GM12878 (cell line): ENCODE results near the gene GRIN2C. TPM values are rescaled to one million over a fixed set of nuclear protein-coding genes. Genes with fewer than 3 reads are reported as not detected.

ENCODE experiments used
- ATAC-seq: fragments of 200-7000 bp; cut with Tn5 transposase; 3 replicates; pipeline ENCODE4 v1.9.1; 2020; ENCODE audit warnings: mild to moderate bottlenecking, moderate library complexity
- BruUV-seq: library from RNA; stranded (reverse); fragments of 400-500 nt; replicated peaks from 2 replicates; lab custom pipeline; 2021; lab: Mats Ljungman, UMichigan
- CTCF ChIA-PET: fragments of 300-600 bp; sonication (Branson Sonifier 250); formaldehyde crosslinking; extraction: SDS; loops from one replicate; lab custom pipeline; 2021; ENCODE audit warnings: inconsistent platforms; lab: Yijun Ruan, JAX
- POLR2A ChIA-PET: fragments of 350-600 bp; formaldehyde crosslinking; extraction: SDS; loops from one replicate; lab custom pipeline; 2021; ENCODE audit warnings: inconsistent platforms; lab: Charles Lee
- RAD21 ChIA-PET: fragments of 300-600 bp; sonication (Branson Sonifier 250); formaldehyde crosslinking; loops from one replicate; lab custom pipeline; 2023; ENCODE audit warnings: antibody characterized with exemption; ENCODE audit not compliant: unreplicated experiment; lab: Charles Lee
- SMC1A ChIA-PET: fragments of 300-600 bp; sonication (Branson Sonifier 250); formaldehyde crosslinking; loops from one replicate; lab custom pipeline; 2023; ENCODE audit not compliant: unreplicated experiment, uncharacterized antibody; lab: Charles Lee
- DNase-seq: peaks from one replicate; pipeline ENCODE4 v3.0.0-alpha.2; 2011; ENCODE audit warnings: low read depth, low spot score
- FAIRE-seq: peaks from 3 replicates; lab custom pipeline; 2011; peaks lifted over from hg19 to GRCh38; lab: Jason Lieb, UNC
- H2AFZ ChIP-seq: 2 replicates; pipeline ENCODE4 v1.6.0; 2011; ENCODE audit warnings: low read depth, low read length, control low read depth; ENCODE audit not compliant: control insufficient read depth
- H3K27ac ChIP-seq: 2 replicates; pipeline ENCODE4 v1.5.1; 2011; ENCODE audit warnings: control low read depth; ENCODE audit not compliant: control insufficient read depth, insufficient read depth
- H3K27me3 ChIP-seq, 2 experiments: replicated peaks in 1 of 2; 2 replicates each; pipeline versions ENCODE4 v1.6.0 to v1.6.1; 2011; ENCODE audit warnings: low read length in 1 of 2; ENCODE audit not compliant: control insufficient read depth in 2 of 2, insufficient read depth in 2 of 2
- H3K36me3 ChIP-seq, 2 experiments: 2 replicates each; pipeline ENCODE4 v1.5.1; 2011; ENCODE audit warnings: low read length in 1 of 2; ENCODE audit not compliant: control insufficient read depth in 2 of 2, insufficient read depth in 2 of 2
- H3K4me1 ChIP-seq: 2 replicates; pipeline ENCODE4 v1.6.1; 2011; ENCODE audit warnings: mild to moderate bottlenecking, low read length, moderate library complexity, mixed read lengths; ENCODE audit not compliant: control insufficient read depth, insufficient read depth
- H3K4me2 ChIP-seq: 2 replicates; pipeline ENCODE4 v1.6.0; 2011; ENCODE audit warnings: control low read depth; ENCODE audit not compliant: control insufficient read depth, insufficient read depth
- H3K4me3 ChIP-seq: fragments of 200-600 bp; sonication (generic); 2 replicates; pipeline ENCODE4 v1.5.1; 2016
- H3K79me2 ChIP-seq: 2 replicates; pipeline ENCODE4 v1.6.0; 2011; ENCODE audit warnings: low read length; ENCODE audit not compliant: control insufficient read depth, insufficient read depth
- H3K9ac ChIP-seq: 2 replicates; pipeline ENCODE4 v1.8.0; 2011; ENCODE audit warnings: low read length, control low read depth, mixed read lengths; ENCODE audit not compliant: control insufficient read depth, insufficient read depth
- H3K9me3 ChIP-seq: replicated peaks from 3 replicates; pipeline ENCODE4 v1.5.1; 2011; ENCODE audit warnings: mild to moderate bottlenecking, low read length; ENCODE audit not compliant: control insufficient read depth, insufficient read depth
- H4K20me1 ChIP-seq: 2 replicates; pipeline ENCODE4 v1.6.0; 2011; ENCODE audit not compliant: control insufficient read depth, insufficient read depth
- ASH2L ChIP-seq: fragments of 300-600, 200-600 bp; sonication (generic); IDR thresholded peaks from 2 replicates; pipeline ENCODE4 v1.6.1; 2017; ENCODE audit warnings: low read depth, mild to moderate bottlenecking, borderline replicate concordance
- BACH1 ChIP-seq: fragments of 450-650 bp; IDR thresholded peaks from 2 replicates; pipeline ENCODE4 v1.6.1; 2017; ENCODE audit warnings: mild to moderate bottlenecking, borderline replicate concordance
- CREB1 ChIP-seq: IDR thresholded peaks from 2 replicates; pipeline ENCODE4 v1.6.1; 2012; ENCODE audit warnings: low read depth, mild to moderate bottlenecking, inconsistent platforms
- E4F1 ChIP-seq: fragments of 450-650 bp; IDR thresholded peaks from 2 replicates; pipeline ENCODE4 v1.6.1; 2018; ENCODE audit warnings: borderline replicate concordance, mild to moderate bottlenecking; ENCODE audit not compliant: partially characterized antibody
- EGR1 ChIP-seq, 2 experiments: IDR thresholded peaks; 1 replicate in 1 of 2; 2 replicates in 1 of 2; pipeline ENCODE4 v1.6.1; 2011 to 2012; ENCODE audit warnings: low read depth in 2 of 2, low read length in 2 of 2, borderline replicate concordance in 1 of 2, mild to moderate bottlenecking in 1 of 2, moderate library complexity in 1 of 2
- FOS ChIP-seq: IDR thresholded peaks from 3 replicates; pipeline ENCODE4 v1.6.1; 2011; ENCODE audit warnings: borderline replicate concordance; ENCODE audit not compliant: insufficient read length; ENCODE audit errors: extremely low read depth
- HCFC1 ChIP-seq: fragments of 150-350 bp; IDR thresholded peaks from 2 replicates; pipeline ENCODE4 v1.6.1; 2014; ENCODE audit warnings: low read length
- KDM1A ChIP-seq: fragments of 200-600 bp; sonication (generic); IDR thresholded peaks from 2 replicates; pipeline ENCODE4 v1.6.1; 2016; ENCODE audit warnings: borderline replicate concordance
- LARP7 ChIP-seq: fragments of 450-650 bp; IDR thresholded peaks from 2 replicates; pipeline ENCODE4 v1.6.1; 2017; ENCODE audit warnings: mild to moderate bottlenecking
- MEF2A ChIP-seq: IDR thresholded peaks from 2 replicates; pipeline ENCODE4 v1.6.1; 2011; ENCODE audit warnings: low read depth, mild to moderate bottlenecking, low read length, moderate library complexity; ENCODE audit not compliant: insufficient read depth
- NRF1 ChIP-seq: conservative IDR thresholded peaks from 2 replicates; pipeline ENCODE4 v1.6.1; 2011; ENCODE audit warnings: mild to moderate bottlenecking, low read depth, low read length, improper control_type of control experiment
- PAX8 ChIP-seq: fragments of 450-650 bp; IDR thresholded peaks from 2 replicates; pipeline ENCODE4 v1.6.1; 2017; ENCODE audit warnings: mild to moderate bottlenecking, moderate library complexity
- PML ChIP-seq: IDR thresholded peaks from 2 replicates; pipeline ENCODE4 v1.6.1; 2012; ENCODE audit warnings: low read length, inconsistent platforms
- PRDM15 ChIP-seq: fragments of 450-650 bp; formaldehyde crosslinking; IDR thresholded peaks from 2 replicates; pipeline ENCODE4 v1.4.0; 2020; ENCODE audit warnings: mild to moderate bottlenecking, moderate library complexity
- RCOR1 ChIP-seq: conservative IDR thresholded peaks from 2 replicates; pipeline ENCODE4 v1.6.1; 2012; ENCODE audit warnings: low read depth, low read length, improper control_type of control experiment
- WGBS: methylation state at CpG from one replicate; pipeline ENCODE4 v1.1.6; 2016; ENCODE audit warnings: low lambda C conversion rate; ENCODE audit not compliant: insufficient replicate concordance, insufficient coverage; ENCODE audit errors: missing lambda C conversion rate; 5-methylcytosine and 5-hydroxymethylcytosine counted together
- in situ Hi-C: fragments of 300-500 bp; cut with MboI; formaldehyde crosslinking; loops from 9 replicates; pipeline ENCODE4 v1.14.3; 2018; ENCODE audit warnings: mixed read lengths
- intact Hi-C: fragments of 100-400 bp; cut with micrococcal nuclease; formaldehyde crosslinking; loops from one replicate; pipeline ENCODE4 v1.14.2; 2022; ENCODE audit not compliant: unreplicated experiment
- polyA plus RNA-seq, 11 experiments: library from polyadenylated mRNA; depleted of rRNA in 4 of 11; unstranded in 6 of 11; stranded (reverse) in 5 of 11; fragments of >200 nt; fragmentation: Nextera tagmentation in 4 of 11; fragmentation: Illumina TruSeq in 1 of 11; extraction: Ambion mirVana in 4 of 11; extraction: Trizol in 1 of 11; gene quantifications; 1 replicate in 1 of 11; 2 replicates in 10 of 11; pipeline versions ENCODE4 v1.2.1 to v1.2.3, GENCODE V29; 2011 to 2016; ENCODE audit warnings: inconsistent platforms in 2 of 11, missing spikeins in 2 of 11, low read depth in 1 of 11
- total RNA-seq, 4 experiments: library from RNA; depleted of rRNA in 3 of 4; stranded (reverse); fragments of >200 nt in 3 of 4; fragmentation: Illumina TruSeq in 1 of 4; extraction: Trizol in 1 of 4; gene quantifications; 2 replicates each; pipeline versions ENCODE4 v1.2.1 to v1.2.3, GENCODE V29; 2013 to 2021

GRIN2C gene
- total and polyA plus RNA-seq, 10 of the 15 experiments (the other 5 are each of a cell fraction or from before 2014, with no cell fraction given), result 0.01 to 0.20 (median 0.11) TPM; not detected in 2

GRCh38 chr17:74875155-74875976, 15.7 kb upstream of the GRIN2C start:
- in situ Hi-C loops (no loop called here), intact Hi-C loops (no loop called here)
- no peaks in the 10 kb centered on the region; a peak in 1 of 4 replicates for H3K36me3 ChIP-seq
- H3K9me3 ChIP-seq, result no peaks in the 10 kb centered on the region
- H3K4me1 ChIP-seq, result peaks cover 14% of the 10 kb centered on the region
- no peak overlapping the region for H3K9ac ChIP-seq
- H4K20me1 ChIP-seq, result no peaks in the 10 kb centered on the region
- RAD21 ChIA-PET, result interaction anchor here (0.7 kb wide), 1 partner anchor 86 kb away, joined by 3 read pairs; no protein-coding TSS in a partner anchor
- SMC1A ChIA-PET, result interaction anchor here (0.9 kb wide), 1 partner anchor 86 kb away, joined by 4 read pairs; no protein-coding TSS in a partner anchor
- H3K4me3 ChIP-seq, result no peak overlapping the region
- no peak overlapping the region for H3K27ac ChIP-seq
- no peaks in the 10 kb centered on the region for H3K27me3 ChIP-seq
- ATAC-seq (no peak), FAIRE-seq (peak; percentile 18), DNase-seq (no peak)
- CTCF ChIA-PET, result interaction anchor here (1.1 to 4.5 kb wide), 7 partner anchors 12 to 128 kb away, joined by 3 to 40 read pairs (median 3); partner anchors contain the start of gene NHERF1
- POLR2A ChIA-PET, result interaction anchor here (0.5 to 0.6 kb wide), 2 partner anchors 246 to 328 kb away, joined by 3 read pairs; no protein-coding TSS in a partner anchor
- H3K79me2 ChIP-seq, result peaks cover 16% of the 10 kb centered on the region
- H2AFZ ChIP-seq, result no peak overlapping the region
- no TSS peak for BruUV-seq
- WGBS, result 73% methylated on average over 5 of the region's 5 CpGs
- TF ChIP-seq MEF2A, result no peak
- TF ChIP-seq PRDM15, result no peak
- TF ChIP-seq ASH2L, result no peak
- no peak for TF ChIP-seq EGR1 (IDR thresholded peaks at IDR 0.05; ENCODE audit: borderline replicate concordance in 1 of 2, low read depth in 2 of 2, low read length in 2 of 2)
- no peak for TF ChIP-seq PAX8
- TF ChIP-seq CREB1, result no peak
- no peak for TF ChIP-seq NRF1
- TF ChIP-seq RCOR1, result no peak
- TF ChIP-seq KDM1A, result no peak
- no peak for TF ChIP-seq BACH1
- TF ChIP-seq HCFC1, result no peak
- TF ChIP-seq E4F1, result no peak
- TF ChIP-seq PML, result no peak
- TF ChIP-seq FOS, result no peak
- no peak for TF ChIP-seq LARP7
- no peak overlapping the region for H3K4me2 ChIP-seq
